Ecto neural progenitor cell (in vitro differentiated cells): ENCODE measurements around the gene SLC51B.
"Not testable (repeated sequence)": the region's sequence is repeated elsewhere in the genome, so short reads cannot be mapped to it uniquely, and the experiment has no call there.

ENCODE experiments used
- DNase-seq: peaks from one replicate; pipeline ENCODE4 v3.0.0-alpha.2; 2018; ENCODE audit warnings: low spot score

SLC51B gene

DNA sequence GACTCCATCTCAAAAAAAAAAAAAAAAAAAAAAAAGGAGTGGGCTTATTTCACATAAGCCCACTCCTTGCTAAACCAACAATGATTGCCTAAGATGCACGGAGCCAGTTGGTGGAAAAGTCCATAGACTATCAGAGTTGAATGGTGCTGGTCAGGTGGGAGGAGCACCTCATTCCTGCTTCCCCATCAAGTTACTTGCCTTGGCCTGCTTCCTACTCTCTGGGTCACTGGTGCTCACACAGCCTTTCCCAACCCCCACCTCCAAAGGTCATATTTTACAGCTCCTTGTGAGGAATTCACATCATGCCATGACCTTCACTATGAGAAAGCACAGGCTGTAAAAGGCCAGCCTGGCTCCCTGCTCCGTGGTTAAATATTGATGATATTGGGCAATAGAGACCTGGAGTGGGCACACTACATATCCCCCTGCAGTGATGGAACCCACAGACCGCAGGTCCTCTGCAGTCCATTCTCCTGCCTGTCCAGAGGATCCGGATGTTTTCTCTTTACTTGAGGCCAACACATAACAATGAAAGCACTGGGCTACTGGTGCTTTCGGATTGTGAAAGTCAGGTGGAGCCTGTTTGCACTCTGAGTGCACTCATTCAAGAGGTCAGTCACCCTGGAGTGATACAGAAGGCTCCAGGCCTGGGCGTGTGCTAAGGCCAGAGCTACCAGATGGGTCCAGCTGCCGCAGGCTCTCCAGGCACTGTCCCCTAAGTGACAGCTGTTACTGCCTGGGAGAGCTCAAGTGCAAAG, at the start of gene SLC51B:
Gene SLC51B (plus strand): TSS at position 664 of the 758 bp plus-strand sequence. CDS start 4,618 bp downstream, outside the sequence.
- DNase-seq, result no peak

DNA sequence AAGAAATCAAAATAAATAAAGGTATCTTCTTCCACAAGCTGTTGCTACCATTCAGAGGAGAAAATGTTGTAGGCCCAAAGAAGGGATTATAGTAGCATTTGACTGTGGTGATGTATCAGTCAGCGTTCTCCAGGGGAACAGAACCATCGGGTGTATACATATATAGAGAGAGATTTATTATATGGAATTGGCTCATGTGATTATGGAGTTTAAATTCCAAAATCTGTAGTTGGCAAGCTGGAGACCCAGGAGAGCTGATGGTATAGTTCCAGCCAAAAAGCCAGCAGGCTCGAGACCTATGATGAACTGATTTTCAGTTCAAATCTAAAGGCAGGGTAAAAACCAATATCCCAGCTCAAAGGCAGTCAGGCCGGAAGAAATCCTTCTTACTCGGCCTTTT, 48.1 kb upstream of the SLC51B start:
- no peak for DNase-seq

DNA sequence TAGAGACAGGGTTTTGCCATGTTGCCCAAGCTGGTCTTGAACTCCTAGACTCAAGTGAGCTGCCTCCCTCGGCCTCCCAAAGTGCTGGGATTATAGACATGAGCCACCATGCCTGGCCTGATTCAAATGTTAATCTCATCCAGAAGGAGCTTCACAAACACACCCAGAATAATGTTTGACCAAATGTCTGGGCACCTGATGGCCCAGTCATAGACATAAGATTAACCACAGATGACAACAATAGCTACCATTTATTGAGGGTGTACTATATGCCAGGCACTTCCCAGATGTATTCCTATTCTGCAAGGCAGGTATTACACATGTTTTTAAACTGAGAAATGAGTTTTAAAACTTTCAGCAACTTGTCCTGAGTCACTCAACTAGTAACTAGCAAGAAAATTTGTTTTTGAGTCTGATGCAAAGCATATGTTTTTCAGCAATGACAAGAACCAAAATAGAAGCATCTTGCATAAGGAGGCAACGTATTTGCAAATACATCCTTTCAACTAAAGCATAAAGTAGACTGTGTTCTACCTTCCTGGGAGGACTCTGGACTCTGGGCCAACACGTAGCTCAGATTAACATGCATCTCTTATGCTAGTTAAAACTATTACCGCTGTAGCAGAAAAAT, 47.3 kb upstream of the SLC51B start:
- DNase-seq, result no peak

DNA sequence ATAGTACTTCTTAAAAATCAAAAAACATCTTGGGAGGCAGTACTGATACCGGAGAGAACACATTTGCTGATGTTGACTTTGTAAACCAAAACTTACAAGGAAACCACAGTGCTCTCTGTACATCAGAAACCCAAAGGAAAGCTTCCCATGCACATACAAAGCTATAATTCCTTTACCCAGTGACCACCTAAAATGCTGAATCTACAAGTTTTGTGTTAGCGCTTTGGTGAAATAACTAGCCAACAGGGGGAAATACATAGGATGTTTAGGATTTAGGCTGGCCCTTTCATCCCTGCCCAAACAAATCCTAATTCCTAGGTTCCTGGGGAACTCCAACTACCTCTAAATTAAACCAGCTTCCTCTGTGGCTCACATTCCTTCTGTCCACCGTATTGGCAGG, 40.2 kb upstream of the SLC51B start:
- no peak for DNase-seq

DNA sequence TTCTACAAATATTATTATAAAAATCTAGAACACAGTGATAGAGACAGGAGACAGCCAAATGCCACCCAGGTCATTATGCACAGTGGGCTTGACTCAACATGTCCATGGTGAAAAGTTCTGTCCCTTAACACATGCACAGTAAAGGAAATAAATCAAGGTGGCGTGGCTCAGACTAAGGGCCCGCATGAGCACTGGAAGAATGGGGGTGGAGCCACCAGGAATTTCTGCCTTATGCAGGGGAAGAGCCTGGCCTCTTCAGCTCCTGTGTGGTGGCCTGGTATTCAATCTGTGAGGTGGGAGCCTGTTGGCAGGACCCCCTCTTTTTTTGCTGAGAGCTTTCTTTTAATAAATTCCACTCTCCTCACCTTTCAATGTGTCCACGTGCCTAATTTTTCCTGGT, 38.3 kb upstream of the SLC51B start:
- DNase-seq, result no peak

DNA sequence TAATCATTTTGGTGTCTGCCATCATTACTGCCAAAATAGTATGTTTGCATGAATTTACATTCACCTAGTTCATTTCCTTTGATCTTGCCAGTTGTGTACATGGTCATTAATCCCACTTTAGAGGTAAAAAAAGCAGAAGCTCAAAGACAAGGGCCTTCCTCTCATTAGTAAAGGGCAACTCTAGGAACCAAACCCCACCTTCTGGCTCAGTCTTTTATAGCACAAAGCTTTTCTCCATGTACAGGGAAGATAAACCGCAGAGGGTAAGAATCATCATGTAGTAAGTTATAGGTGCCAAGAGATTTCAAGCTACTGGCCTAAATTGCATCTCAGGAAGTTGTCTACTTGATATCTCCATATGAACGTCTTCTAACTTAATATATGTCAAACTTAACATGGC, 36.2 kb upstream of the SLC51B start:
- DNase-seq, result no peak

DNA sequence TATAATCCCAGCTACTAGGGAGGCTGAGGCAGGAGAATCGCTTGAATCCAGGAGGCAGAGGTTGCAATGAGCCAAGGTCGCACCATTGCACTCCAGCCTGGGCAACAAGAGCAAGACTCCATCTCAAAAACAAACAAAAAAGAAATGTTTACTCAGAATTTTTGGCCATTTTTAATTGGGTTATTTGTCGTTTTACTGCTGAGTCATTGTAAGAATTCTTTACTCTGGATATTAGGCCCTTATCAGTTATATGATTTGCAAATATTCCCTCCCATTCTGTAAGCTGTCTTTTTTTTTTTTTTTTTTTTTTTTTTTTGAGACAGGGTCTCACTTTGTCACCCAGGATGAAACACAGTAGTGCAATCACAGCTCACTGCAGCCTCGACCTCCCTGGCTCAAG, 34.0 kb upstream of the SLC51B start:
- DNase-seq, result not testable (repeated sequence)

DNA sequence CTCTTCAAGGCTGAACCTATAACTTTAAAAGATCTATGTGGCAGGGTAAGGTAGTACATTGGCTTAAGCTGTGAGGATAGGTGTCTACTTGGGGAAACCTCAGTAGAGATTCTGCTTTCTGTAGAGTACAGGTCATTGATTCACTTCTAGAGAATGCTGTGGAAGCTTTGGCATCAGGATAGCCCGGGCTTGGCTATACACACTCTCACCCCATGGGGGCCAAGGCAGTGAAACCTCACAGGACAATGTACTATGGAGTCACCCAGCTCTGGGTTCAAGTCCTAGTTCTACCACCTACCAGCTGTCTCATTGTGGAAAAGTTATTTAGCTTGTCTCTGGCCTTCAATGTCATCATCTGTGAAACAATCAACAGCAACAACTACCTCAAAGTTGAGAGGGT, 24.8 kb upstream of the SLC51B start:
- no peak for DNase-seq

DNA sequence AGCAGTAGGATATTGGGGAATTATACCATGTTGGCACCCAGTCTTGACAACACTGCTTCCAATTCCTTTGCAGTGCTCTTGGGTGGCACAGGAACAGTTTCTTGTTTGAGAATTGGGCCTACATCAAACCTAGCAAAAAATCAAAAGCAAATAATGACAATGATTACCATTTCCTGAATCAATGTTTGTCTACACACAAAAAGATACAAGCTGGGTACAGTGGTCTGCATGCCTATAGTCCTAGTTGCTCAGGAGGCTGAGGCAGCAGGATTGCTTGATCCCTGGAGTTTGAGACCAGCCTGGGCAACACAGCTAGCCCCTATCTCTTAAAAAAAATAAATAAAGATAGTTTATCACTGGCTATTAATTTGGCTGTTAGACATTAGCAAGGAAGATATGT, 23.7 kb upstream of the SLC51B start:
- DNase-seq, result no peak

DNA sequence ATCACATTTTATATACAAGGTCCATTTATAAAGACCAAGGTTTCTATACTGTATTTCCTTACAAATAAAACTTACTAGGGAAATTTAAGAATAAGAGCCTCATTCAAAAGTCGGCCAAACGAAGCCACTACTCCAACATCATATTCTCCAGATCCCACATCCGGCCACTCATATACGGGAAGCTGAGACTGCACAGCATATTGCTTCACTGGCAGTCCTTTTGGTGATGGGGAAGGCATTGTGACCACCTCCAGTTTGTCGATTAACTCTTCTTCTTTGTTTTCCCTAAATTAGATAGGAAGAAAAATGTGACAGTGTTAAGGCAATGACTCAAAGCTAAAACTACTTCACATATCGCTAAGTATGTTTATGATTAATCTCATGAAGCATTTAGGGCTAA, 18.4 kb upstream of the SLC51B start:
- no peak for DNase-seq

DNA sequence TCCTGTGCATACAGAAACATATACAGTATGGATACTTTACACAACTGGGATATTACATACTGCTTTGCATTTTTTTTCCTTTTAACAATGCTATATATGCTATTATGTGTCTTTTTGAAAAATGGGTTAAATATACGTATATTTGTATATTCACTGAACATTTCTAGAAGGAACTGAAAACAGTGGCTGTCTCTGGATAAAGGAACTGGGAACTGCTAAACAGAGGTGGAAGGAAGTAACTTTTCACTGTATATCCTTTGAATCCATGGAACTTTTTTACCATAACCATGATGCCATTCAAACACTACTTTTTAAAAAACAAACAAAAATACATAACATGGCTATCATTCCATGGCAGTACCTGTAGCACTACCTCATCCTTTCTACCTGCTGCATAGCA, 17.6 kb upstream of the SLC51B start:
- no peak for DNase-seq

DNA sequence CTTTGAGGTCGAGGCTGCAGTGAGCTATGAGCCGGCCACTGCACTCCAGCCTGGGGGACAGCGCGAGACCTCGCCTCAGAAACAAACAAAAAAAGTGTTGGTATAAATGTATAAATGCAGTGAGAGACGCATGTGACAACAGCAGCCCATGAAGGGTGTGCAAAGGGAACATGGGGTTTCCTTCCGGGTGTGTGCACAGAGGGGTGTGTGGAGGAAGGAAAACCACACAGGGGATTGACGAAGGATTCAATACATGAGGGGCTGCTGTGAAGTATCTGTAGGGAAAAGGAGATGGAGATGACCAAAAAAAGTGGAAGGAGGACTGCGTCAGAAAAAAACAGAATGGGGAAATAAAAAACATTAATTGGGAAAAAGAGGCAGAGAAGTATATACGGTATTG, 16.8 kb upstream of the SLC51B start:
- no peak for DNase-seq

DNA sequence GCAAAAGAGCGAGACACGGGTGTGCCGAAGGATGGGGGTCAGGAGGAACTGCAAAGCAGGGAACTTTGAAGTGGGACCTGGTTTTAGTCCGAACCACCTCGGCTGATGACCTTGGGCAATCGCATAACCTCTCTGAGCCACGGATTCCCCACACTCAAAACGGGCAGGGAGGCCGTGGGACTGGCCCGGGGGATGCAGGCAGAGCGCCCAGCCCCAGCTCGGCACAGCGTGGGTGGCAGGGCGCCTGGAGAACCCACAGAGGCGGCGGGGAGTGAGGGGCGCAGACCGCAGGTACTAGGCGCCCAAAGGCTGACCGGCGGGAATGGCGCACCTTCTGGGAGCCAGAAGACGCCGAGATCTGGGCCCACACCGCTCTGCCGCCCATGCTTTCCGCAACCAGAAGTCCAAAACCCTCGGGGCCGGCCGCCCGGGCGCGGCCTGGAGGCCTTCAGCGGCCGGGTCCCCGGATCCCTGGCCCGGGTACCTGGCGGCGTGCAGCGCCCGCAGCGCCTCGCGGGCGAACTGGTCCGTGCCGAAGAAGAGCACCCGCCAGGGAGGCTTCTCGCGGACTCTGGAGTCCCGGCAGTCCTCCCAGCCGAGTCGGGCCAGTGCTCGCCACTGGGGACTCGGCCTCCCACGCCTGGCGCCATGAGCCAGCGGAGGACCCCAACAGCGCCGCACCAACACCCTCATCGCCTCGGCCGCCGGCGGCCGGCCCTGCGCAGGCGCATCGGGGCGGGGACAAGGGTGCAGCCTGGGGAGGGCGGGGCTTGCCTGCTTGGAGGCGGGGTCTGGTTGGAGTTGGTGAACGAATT, 16.1 kb upstream of the SLC51B start, which contains the start of gene MTFMT:
Gene MTFMT (minus strand): TSS at position 719 of the 815 bp plus-strand sequence. CDS start 26 bp downstream, at position 693.
- DNase-seq, result peak; percentile 95

DNA sequence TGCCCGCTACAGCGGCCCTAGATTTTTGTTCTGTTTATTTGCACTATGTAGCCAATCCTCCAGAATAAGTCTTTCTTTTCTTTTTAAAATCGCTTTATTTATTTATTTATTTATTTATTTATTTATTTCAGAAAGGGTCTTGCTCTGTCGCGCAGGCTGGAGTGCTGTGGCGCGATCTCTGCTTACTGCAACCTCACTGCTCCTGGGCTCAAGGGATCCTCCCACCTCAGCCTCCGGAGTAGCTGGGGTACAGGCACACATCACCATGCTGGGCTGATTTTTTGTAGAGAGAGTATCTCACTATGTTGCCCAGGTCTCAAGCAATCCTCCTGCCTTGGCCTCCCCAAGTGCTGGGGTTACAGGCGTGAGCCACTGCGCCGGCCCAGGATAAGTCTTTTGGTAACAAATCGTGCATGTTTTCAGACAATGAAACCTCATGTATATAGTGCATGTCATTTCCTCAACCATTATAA, 15.4 kb upstream of the SLC51B start:
- DNase-seq, result no peak

DNA sequence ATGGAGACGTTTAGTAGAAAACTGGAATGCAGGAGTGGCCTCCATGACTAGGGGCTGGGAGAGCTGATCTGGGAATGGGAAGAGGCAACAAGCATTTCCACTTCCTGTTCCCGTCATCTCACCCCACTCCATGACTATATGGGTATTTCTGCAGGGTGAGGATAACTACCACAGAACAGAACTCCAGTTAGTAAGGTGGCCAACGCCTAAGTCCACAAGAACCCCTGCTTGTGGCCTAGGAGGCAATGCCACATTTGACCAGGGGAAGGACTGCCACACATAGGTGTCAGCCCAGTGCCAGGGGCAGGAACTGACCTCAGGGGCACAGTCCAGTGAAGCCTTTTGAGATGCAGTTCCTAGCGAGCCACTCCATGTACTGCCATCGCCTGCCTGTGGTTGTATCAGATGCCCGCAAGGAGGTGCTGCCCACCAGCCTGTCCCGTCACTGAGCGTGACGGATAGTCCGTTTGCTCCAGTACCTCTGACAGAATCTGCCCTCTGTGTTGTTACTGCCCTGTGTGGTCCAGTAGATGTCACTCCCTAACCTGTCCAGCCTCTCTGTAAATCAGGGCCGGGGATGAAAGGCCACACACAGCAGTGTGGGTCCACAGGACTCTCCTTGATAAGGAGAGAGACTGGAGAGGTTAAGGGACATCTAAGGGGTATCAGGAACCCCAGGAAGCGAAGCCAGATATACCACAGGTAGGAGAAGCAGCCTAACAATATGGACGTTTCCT, 12.2 kb upstream of the SLC51B start:
- DNase-seq, result peak; percentile 85

DNA sequence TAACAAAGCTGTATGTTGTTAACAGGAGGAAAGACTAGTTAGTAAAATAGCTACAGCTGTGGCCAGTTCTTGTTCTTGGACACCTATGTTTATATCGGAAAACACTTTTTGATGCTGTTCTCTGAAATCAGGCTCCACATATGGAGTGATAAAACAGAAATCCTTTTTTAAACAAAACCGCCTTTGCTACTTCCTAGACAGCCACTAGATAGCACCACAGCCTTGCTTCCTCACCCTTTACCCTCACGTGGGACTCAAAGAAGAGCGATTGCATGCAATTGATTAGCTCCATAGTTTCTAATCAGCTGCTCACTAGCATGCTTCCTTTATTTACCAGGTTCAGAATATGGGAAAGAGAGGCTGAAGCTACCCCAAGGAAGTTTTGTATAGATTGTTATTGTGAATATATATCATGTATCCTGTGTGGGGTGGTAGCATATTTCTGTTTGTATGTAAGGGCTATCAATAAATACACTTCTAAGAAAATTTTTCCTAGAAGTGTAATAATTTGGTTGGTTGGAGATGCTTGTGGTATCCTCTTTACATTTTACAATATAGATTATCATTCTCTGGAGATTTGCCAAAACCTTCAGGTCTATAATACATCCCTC, 11.4 kb upstream of the SLC51B start:
- DNase-seq, result no peak

DNA sequence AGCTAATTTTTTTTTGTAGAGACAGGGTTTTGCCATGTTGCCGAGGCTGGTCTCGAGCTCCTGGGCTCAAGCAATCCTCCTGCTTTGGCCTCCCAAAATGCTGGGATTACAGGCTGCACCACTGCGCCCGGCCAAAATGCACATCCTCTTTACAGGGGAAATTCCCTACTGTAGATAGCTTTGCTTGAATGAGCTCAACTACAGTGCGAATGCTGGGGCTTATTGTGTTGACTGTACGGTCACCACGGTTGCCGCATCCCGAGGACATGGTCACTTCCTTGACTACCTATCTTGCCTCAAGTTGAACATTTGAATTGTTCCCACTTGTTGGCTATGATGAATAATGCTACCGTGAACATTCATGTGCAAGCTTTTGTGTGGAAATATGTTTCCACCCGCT, 10.5 kb upstream of the SLC51B start:
- no peak for DNase-seq

DNA sequence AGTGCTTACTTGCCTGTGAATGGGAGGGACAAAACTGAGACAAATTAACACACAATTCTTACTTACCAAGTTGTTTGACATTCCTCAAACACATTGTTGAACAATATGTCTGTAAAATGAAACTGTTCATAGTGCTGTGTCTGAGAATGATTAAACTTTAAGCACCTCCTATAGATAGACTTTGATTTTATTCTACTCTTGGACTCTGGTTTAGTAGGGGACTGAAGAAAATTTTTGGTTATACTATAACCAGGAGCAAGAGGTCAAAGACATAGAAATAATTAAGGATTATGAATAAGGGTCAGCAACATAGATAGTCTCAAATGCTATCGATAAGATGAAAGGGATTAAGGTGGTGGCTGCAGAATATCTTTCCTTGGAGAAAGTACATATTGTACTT, 7.9 kb upstream of the SLC51B start:
- DNase-seq, result no peak

DNA sequence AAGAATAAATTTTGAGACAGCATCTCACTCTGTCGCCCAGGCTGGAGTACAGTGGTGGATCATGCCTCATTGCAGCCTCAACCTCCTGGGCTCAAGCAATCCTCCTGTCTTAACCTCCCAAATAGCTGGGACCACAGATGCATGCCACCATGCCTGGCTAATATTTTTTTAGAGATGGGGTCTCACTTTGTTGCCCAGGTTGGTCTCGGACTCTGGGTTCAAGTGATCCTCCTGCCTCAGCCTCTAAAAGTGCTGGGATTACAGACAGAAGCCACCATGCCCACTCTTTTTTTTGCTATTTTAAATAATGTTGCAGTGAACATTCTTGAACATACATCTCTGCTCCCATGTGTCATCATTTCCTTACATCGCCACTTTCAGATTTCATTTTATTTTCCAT, 6.8 kb upstream of the SLC51B start:
- no peak for DNase-seq

DNA sequence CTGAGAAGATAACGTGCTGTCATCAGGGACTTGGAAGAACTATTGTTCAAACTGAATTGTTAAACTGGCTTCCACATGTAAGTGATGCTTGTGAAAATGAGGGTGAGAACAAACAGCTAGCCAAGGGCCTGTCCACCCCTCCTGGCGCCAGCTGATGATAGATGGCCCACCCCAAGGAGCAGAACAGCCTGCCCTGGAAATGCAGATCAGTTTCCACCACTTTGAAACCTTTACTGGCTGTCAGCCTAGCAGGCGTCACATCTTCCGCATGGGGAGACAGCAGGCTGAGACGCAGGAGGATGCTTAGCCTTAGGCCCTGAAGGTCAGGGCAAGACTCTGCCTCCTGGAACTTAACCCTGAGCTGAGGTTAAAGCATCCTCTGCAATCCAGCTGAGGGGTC, 6.4 kb upstream of the SLC51B start:
- DNase-seq, result no peak

DNA sequence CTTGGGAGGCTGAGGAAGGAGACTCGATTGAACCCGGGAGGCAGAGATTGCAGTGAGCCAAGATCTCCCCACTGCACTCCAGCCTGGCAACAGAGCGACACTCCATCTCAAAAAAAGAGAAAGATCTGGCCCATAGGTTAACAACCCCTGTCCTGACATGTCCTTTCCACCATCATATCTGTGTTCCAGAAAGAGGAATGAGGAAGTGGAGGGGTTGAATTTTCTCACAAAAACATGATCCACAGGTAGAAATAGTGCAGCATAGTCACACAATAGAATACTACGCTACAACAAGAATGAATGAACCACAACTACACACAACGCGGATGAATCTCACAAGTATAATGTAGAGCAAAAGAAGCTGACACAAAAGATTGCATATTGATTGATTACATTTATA, 4.7 kb upstream of the SLC51B start:
- DNase-seq, result no peak

DNA sequence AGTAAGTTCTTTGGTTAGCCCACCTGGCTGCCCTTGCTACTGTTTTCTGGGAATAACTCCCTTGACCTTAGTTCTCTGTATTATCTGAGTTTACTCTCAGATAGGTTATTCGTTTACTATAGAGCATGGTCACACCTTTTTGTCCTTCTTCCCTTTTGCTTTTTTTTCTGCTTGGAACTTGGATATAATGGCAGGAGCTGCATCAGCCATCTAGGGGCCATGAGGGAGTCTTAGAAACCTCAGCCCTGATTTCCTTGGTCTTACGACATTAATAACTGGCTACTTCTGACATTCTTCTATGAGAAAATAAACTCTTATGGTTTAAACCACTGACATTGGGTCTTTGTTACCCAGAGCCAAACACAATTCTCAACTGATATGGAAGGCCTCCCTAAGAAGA, 3.4 kb upstream of the SLC51B start:
- no peak for DNase-seq
